ENCODE results near the gene SUN2.
A peak's percentile ranks its signal among the peaks of the same experiment; 100 is the strongest.

The SUN2 gene

GRCh38 chr22:38696606-38697424, 59.0 kb downstream of the SUN2 start:
- DNase-seq (ENCODE audit: low read depth) = peak; percentile 72

GRCh38 chr22:38694940-38695339, 60.9 kb downstream of the SUN2 start:
- DNase-seq (ENCODE audit: low read depth) = no peak

- DNase-seq (ENCODE audit: low read depth) = no peak
Measured at GRCh38 chr22:38694049-38694448, 61.7 kb downstream of the SUN2 start.

- DNase-seq (ENCODE audit: low read depth) = no peak
Measured at GRCh38 chr22:38689651-38690050, 66.1 kb downstream of the SUN2 start.

GRCh38 chr22:38685761-38686160, 70.0 kb downstream of the SUN2 start:
- DNase-seq (ENCODE audit: low read depth) = no peak

- DNase-seq (ENCODE audit: low read depth) = no peak
Measured at GRCh38 chr22:38684895-38685294, 70.9 kb downstream of the SUN2 start.

Data from fibroblast of the conjunctiva (primary cell).